Stimulated activated CD8-positive, alpha-beta memory T cell treated with anti-CD3 and anti-CD28 coated beads, Interleukin-4, amount 100 ng/mL, for 4 hours (primary cell): ENCODE measurements around the gene SLC15A3.

Source experiments
- DNase-seq, 2 donors: peaks; one replicate each; pipeline ENCODE4 v3.0.0-alpha.2; 2020; ENCODE audit warnings: low read depth in 2 of 2, low spot score in 1 of 2

Gene SLC15A3

GRCh38 chr11:60895687-60896086 lies 56.3 kb downstream of the SLC15A3 start:
- DNase-seq, result no peak

DNA sequence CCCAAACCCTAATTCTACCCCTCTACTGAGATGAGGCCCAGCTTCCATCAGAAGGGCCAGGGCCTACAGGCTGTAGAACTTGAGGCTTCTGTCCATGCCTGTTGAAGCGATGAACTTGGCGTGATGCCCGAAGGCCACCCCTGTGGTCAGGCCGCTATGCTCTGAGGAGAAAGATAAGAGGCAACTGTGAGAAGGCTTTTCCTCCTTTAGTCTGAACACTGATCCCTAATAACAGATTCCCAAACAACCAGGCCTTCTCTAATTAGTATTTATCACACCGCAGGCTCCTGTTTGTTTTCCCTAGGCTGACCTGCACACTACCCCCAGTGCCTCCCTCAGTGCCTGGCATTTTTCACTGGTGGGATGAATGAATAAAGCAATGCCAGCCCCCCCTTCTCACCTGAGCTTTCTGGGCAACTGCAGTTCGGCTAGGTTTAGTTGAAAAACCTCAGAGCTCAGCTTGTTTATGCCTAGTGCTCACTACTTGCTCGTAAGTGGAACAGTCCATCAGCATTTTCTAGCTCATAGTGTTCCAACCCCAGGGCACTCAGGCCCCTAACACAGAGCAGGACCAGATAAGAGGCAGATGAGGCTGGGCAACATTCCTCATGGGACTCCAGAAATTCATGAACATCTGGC lies 60.8 kb downstream of the SLC15A3 start:
- DNase-seq, result no peak

GRCh38 chr11:60890696-60891095 lies 61.3 kb downstream of the SLC15A3 start:
- DNase-seq, result no peak

- DNase-seq, result no peak
Measured at GRCh38 chr11:60889869-60890311, 62.1 kb downstream of the SLC15A3 start.

DNA sequence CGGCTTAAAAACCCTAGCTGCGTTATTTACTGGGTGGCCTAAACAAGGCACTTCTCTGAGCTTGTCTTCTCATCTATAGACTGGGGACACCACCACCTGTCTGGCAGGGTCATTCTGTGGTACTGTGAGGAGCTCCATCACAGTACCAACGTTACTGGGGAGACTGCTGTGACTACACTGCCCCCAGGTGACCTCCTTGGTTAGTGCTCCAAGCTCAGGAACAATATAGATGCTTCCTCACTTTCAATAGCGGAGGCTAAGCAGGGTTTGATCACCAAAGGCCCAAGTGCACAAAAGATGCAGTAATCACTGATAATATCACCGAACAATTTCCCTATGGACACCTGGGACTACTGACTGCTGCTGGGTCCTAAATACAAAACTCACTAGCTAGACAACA lies 64.4 kb downstream of the SLC15A3 start:
- DNase-seq, result peak in 1 of 2 donors; percentile 24
